Heart right ventricle (tissue), 16 donors: ENCODE data around the gene EIF2B2. TPM values are rescaled to one million over a fixed set of nuclear protein-coding genes. Genes with fewer than 3 reads are reported as not detected.

ENCODE experiments used
- ATAC-seq, 8 donors: fragments of 200-7000 bp; cut with Tn5 transposase; one replicate each; pipeline ENCODE4 v1.9.1; 2020; ENCODE audit warnings: mild to moderate bottlenecking in 8 of 8, moderate library complexity in 8 of 8, moderate number of reproducible peaks in 1 of 8
- DNase-seq, 2 donors: peaks; one replicate each; pipeline ENCODE4 v3.0.0-alpha.2; 2020
- H3K27ac ChIP-seq, 10 donors: fragments of 200-600 bp; sonication (generic) in 2 of 10; one replicate each; pipeline versions ENCODE4 v1.5.0 to v1.8.0; 2020 to 2022; ENCODE audit warnings: mild to moderate bottlenecking in 3 of 10
- H3K27me3 ChIP-seq, 7 donors: fragments of 200-600 bp; one replicate each; pipeline ENCODE4 v1.8.0; 2021 to 2022; ENCODE audit warnings: mild to moderate bottlenecking in 2 of 7
- H3K36me3 ChIP-seq, 9 donors: fragments of 200-600 bp; sonication (generic) in 1 of 9; one replicate each; pipeline versions ENCODE4 v1.5.0 to v1.8.0; 2020 to 2022; ENCODE audit warnings: mild to moderate bottlenecking in 2 of 9
- H3K4me1 ChIP-seq, 9 donors: fragments of 200-600 bp; sonication (generic) in 1 of 9; one replicate each; pipeline versions ENCODE4 v1.5.0 to v1.8.0; 2020 to 2022; ENCODE audit warnings: mild to moderate bottlenecking in 4 of 9
- H3K4me3 ChIP-seq, 10 donors: fragments of 200-600 bp; sonication (generic) in 2 of 10; one replicate each; pipeline versions ENCODE4 v1.5.0 to v1.8.0; 2020 to 2022; ENCODE audit warnings: mild to moderate bottlenecking in 7 of 10, moderate library complexity in 2 of 10
- H3K9me3 ChIP-seq, 11 donors: fragments of 200-600 bp in 10 of 11; sonication (generic) in 2 of 11; one replicate each; pipeline versions ENCODE4 v1.5.0 to v1.8.0; 2013 to 2022; ENCODE audit warnings: mild to moderate bottlenecking in 2 of 11, control low read depth in 1 of 11, moderate library complexity in 1 of 11
- CTCF ChIP-seq, 9 donors: fragments of 200-600 bp; sonication (generic) in 2 of 9; IDR thresholded peaks; one replicate each; pipeline versions ENCODE4 v1.5.0 to v1.8.0; 2021 to 2022; ENCODE audit warnings: antibody characterized with exemption in 9 of 9, mild to moderate bottlenecking in 5 of 9, moderate library complexity in 1 of 9
- WGBS, 2 donors: extraction: QIAGEN DNeasy Blood & Tissue Kit; methylation state at CpG; one replicate each; pipeline ENCODE4 v1.1.7; 2013; ENCODE audit warnings: inconsistent platforms in 1 of 2; 5-methylcytosine and 5-hydroxymethylcytosine counted together
- intact Hi-C, 10 donors: fragments of 100-400 bp; cut with DNase I; formaldehyde crosslinking; loops; one replicate each; pipeline versions ENCODE4 v1.11.1 to v1.14.2; 2022
- polyA plus RNA-seq, 2 donors: library from polyadenylated mRNA; stranded (reverse); fragments of 200-250 nt; gene quantifications; one replicate each; pipeline ENCODE4 v1.2.3, GENCODE V29; 2013
- total RNA-seq, 10 donors: library from RNA; stranded (reverse); fragmentation: NEBNext Ultra II Directional in 3 of 10; extraction: Animal tissue kit (Norgen Biotek cat#: 25700) in 3 of 10; gene quantifications; one replicate each; pipeline versions ENCODE4 v1.2.1 to v1.2.4, GENCODE V29; 2021 to 2023
- donor health status: Arrhythmogenic right ventricular cardiomyopathy.
- donor health status: ischemic (EF 13 %, LVEDD 7.1; RV severe dilation, severe dysfunction).
- donor health status: healthy with polysubstance abuse.
- donor health status: DM: no; HTN: yes; CAD: no.
- donor health status: DM: no; HTN: no; CAD: no.
- donor health status: ischemic (EF 25% LVEDD 6.9; RV normal size, moderate dysfunction).
- donor health status: ischemic (EF 25% LVEDD 5.7; RV mildly dilated, moderate dysfunction).
- donor health status: healthy.
- donor health status: DM: yes; HTN: yes; CAD: no.
- donor health status: Ischemic cardiomyopathy.
- donor health status: ischemic (EF 35%, LVEDD 5.7; RV mildly dilated, moderate dysfunction).
- donor health status: nonischemic (EF 11% LVEDD 7.7; RV severe dilation, severe dysfunction).
- donor health status: DM: yes; HTN: yes; CAD: no.
- donor health status: PGD.
- donor health status: ischemic (EF 29% LVEDD 5.4; RV normal size, mild dysfunction).
- donor health status: nonischemic (EF 23%, LVEDD 6.1; RV moderate dilation, normal function).

EIF2B2 gene
- total and polyA plus RNA-seq, 12 donors = 14.3 to 60.4 (median 31.5) TPM

DNA sequence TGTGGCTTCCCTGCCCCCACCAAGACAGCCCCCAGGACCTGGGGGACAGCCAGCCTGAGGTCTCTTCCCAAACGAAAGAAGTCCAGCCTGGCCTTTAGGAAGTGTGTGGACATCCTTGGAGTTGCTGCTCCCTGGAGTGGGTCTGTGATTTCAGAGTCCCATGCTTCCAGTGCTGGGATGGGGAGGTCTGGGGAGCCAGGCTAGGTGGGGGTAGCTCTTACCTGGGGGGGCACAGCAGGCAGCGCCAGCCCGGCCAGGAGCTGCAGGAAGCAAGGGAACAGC is 47.8 kb upstream of the EIF2B2 start:
- H3K4me1 ChIP-seq = peaks cover 11 to 65% (median 35%) of the 10 kb centered on the region in 9 donors
- intact Hi-C loops = loop anchor here in 2 of 10 donors (5.0 to 10.0 kb wide), 2 partner anchors 47 to 50 kb away; partner anchors contain the start of gene EIF2B2 (in 2 of the 2)
- ATAC-seq (peak in 5 of 8 donors; percentile 12 to 34 (median 29)), DNase-seq (no peak)
- WGBS, 2 donors = 10 to 12% methylated on average over 3 of the region's 3 CpGs
- H3K9me3 ChIP-seq = no peaks in the 10 kb centered on the region
- H3K4me3 ChIP-seq = peak overlapping the region; percentile 46 to 87 (median 70)
- H3K27ac ChIP-seq = peak overlapping the region in 9 of 10 donors; percentile 57 to 87 (median 79)
- H3K36me3 ChIP-seq = peaks cover 0 to 18% (median 0%) of the 10 kb centered on the region in 9 donors
- H3K27me3 ChIP-seq = peaks cover 0 to 23% (median 0%) of the 10 kb centered on the region in 7 donors
- no peak for TF ChIP-seq CTCF (IDR thresholded peaks at IDR 0.05)

DNA sequence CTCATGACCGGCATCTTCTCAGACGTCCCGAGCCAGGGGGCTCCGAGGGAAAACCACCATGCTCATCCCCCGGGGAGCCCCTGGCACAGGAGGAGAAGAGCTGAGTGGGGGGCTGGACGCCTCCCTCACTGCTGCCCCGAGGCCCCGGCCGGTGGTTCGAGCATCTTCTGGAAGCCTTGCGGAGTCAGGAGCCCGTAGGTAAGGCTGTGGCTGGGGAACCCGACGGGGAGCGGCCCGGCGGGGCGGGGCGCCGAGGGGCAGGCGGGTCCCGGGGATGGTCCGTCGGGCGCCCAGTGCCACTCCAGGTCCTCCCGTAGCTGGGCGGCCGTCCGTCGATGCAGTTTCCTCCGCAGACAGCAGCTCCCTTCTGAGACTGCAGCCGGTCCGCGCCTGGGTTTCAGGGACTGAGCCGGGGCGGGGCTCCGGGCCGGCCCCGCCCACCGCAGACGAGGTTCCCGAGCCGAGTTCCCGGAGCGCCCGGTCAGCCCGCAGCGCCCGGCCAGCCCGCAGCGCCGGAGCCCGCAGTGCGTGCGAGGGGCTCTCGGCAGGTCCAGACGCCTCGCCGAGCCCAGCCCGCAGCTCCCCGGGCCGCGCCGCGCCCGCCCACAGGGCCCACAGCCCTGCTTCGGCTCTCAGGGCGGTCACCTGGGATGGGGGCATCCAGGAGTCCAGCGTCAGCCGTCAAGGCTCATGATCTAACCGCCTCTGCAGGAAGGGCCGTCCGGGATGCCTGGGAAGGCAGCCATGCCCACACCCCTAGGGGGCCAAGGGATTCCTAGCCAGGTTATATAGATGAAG is 47.3 kb upstream of the EIF2B2 start, which contains the start of gene PGF:
TSS of gene PGF (minus strand) at position 369 of the 798 bp plus-strand sequence. CDS start at position 14, 355 bp downstream.
- Histone ChIP-seq H3K27ac (peak within 1 kb of the TSS in 9 of 10 donors; percentile 57 to 87 (median 79)), H3K27me3 (peaks cover 0 to 23% (median 0%) of the 10 kb centered on the region in 7 donors), H3K4me1 (peaks cover 11 to 60% (median 35%) of the 10 kb centered on the region in 9 donors), H3K9me3 (no peaks in the 10 kb centered on the region), H3K36me3 (peaks cover 0 to 18% (median 0%) of the 10 kb centered on the region in 9 donors), H3K4me3 (peak within 1 kb of the TSS; percentile 46 to 87 (median 70))
- TF ChIP-seq CTCF (IDR thresholded peaks at IDR 0.05) = no peak
- peak; percentile 71 to 81 for DNase-seq
- 4% methylated on average over 68 to 73 of the region's 73 CpGs for WGBS, 2 donors
- peak; percentile 71 to 90 (median 78) for ATAC-seq
- intact Hi-C loops = loop anchor here in 2 of 10 donors (5.0 to 10.0 kb wide), 2 partner anchors 47 to 49 kb away; partner anchors contain the start of gene EIF2B2 (in 2 of the 2)

GRCh38 chr14:74956027-74956279 is 46.8 kb upstream of the EIF2B2 start:
- Histone ChIP-seq H3K4me1 (peaks cover 11 to 54% (median 30%) of the 10 kb centered on the region in 9 donors), H3K27ac (peak overlapping the region in 8 of 10 donors; percentile 57 to 87 (median 80)), H3K4me3 (peak overlapping the region in 9 of 10 donors; percentile 46 to 87 (median 71)), H3K27me3 (peaks cover 0 to 23% (median 0%) of the 10 kb centered on the region in 7 donors), H3K36me3 (peaks cover 0 to 18% (median 0%) of the 10 kb centered on the region in 9 donors), H3K9me3 (no peaks in the 10 kb centered on the region)
- no peak for DNase-seq
- TF ChIP-seq CTCF (IDR thresholded peaks at IDR 0.05) = no peak
- WGBS, 2 donors = 84 to 86% methylated on average over 9 of the region's 9 CpGs
- intact Hi-C loops = loop anchor here in 2 of 10 donors (5.0 to 10.0 kb wide), 2 partner anchors 46 to 49 kb away; partner anchors contain the start of gene EIF2B2 (in 2 of the 2)
- no peak for ATAC-seq

- intact Hi-C loops = loop anchor here in 2 of 10 donors (5.0 to 10.0 kb wide), 2 partner anchors 46 to 48 kb away; partner anchors contain the start of gene EIF2B2 (in 2 of the 2)
- Histone ChIP-seq H3K4me3 (peak overlapping the region in 4 of 10 donors; percentile 68 to 87 (median 82)), H3K36me3 (peaks cover 0 to 17% (median 0%) of the 10 kb centered on the region in 9 donors), H3K4me1 (peaks cover 7 to 49% (median 27%) of the 10 kb centered on the region in 9 donors), H3K27ac (peak overlapping the region in 2 of 10 donors; percentile 79 to 86), H3K27me3 (peaks cover 0 to 23% (median 0%) of the 10 kb centered on the region in 7 donors), H3K9me3 (no peaks in the 10 kb centered on the region)
- no peak for ATAC-seq
- 86 to 89% methylated on average over 24 of the region's 24 CpGs for WGBS, 2 donors
- no peak for DNase-seq
- TF ChIP-seq CTCF (IDR thresholded peaks at IDR 0.05) = no peak
Measured at GRCh38 chr14:74956280-74957072, 46.2 kb upstream of the EIF2B2 start.
